Ectodermal cell (in vitro differentiated cells): ENCODE results near the gene WDR5.
"Not testable (repeated sequence)": the region's sequence is repeated elsewhere in the genome, so short reads cannot be mapped to it uniquely, and the experiment has no call there.

Experiments
- H3K27ac ChIP-seq: 2 replicates; pipeline ENCODE4 v1.7.0; 2013; ENCODE audit warnings: mild to moderate bottlenecking, low read depth, low read length; ENCODE audit not compliant: insufficient read depth, poor library complexity, severe bottlenecking
- H3K27me3 ChIP-seq: 2 replicates; pipeline ENCODE4 v1.7.0; 2013; ENCODE audit warnings: mild to moderate bottlenecking, low read length; ENCODE audit not compliant: insufficient read depth, control insufficient read depth, poor library complexity, severe bottlenecking
- H3K36me3 ChIP-seq: one replicate; pipeline ENCODE4 v1.7.0; 2013; ENCODE audit warnings: low read length; ENCODE audit not compliant: control insufficient read depth, insufficient read depth
- H3K4me1 ChIP-seq: one replicate; pipeline ENCODE4 v1.7.0; 2013; ENCODE audit warnings: low read length; ENCODE audit not compliant: control insufficient read depth, insufficient read depth
- H3K4me3 ChIP-seq: 2 replicates; pipeline ENCODE4 v1.7.0; 2013; ENCODE audit warnings: low read depth, low read length, control low read depth; ENCODE audit not compliant: insufficient read depth
- H3K9me3 ChIP-seq: 2 replicates; pipeline ENCODE4 v1.7.0; 2013; ENCODE audit warnings: mild to moderate bottlenecking, low read length, moderate library complexity; ENCODE audit not compliant: control insufficient read depth
- WGBS, 2 experiments: methylation state at CpG; one replicate each; pipeline ENCODE4 v1.1.7; 2013; ENCODE audit warnings: missing lambda C conversion rate in 2 of 2; 5-methylcytosine and 5-hydroxymethylcytosine counted together

WDR5 gene

GRCh38 chr9:134112561-134112960 lies 23.3 kb upstream of the WDR5 start:
- H3K4me3 ChIP-seq, result no peak overlapping the region
- H3K9me3 ChIP-seq, result no peaks in the 10 kb centered on the region
- 80 to 92% methylated on average over 6 of the region's 6 CpGs for WGBS, 2 experiments
- H3K27me3 ChIP-seq, result no peaks in the 10 kb centered on the region
- H3K27ac ChIP-seq, result no peak overlapping the region
- no peaks in the 10 kb centered on the region for H3K36me3 ChIP-seq
- no peaks in the 10 kb centered on the region for H3K4me1 ChIP-seq

DNA sequence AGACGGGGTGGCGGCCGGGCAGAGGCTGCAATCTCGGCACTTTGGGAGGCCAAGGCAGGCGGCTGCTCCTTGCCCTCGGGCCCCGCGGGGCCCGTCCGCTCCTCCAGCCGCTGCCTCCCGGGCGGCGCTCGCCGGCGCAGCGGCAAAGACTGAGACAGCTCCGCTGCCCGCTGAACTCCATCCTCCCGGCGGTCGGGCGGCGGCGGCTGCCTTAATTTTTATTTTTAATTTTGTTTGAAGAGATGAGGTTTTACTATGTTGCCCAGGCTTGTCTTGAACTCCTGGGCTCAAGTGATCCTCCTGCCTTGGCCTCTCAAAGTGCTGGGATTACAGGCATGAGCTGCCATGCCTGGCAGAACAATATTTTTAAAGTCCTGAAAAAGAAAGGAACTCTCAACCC lies 16.9 kb upstream of the WDR5 start:
- WGBS, 2 experiments, result 94 to 97% methylated on average over 21 to 22 of the region's 26 CpGs
- H3K27ac ChIP-seq, result not testable (repeated sequence)

GRCh38 chr9:134123764-134124128 lies 12.1 kb upstream of the WDR5 start:
- H3K27ac ChIP-seq, result no peak overlapping the region

More for the DNA sequence above, 16.9 kb upstream of the WDR5 start:
- H3K4me3 ChIP-seq, H3K4me1 ChIP-seq, H3K9me3 ChIP-seq, H3K36me3 ChIP-seq, H3K27me3 ChIP-seq: not testable (repeated sequence)

DNA sequence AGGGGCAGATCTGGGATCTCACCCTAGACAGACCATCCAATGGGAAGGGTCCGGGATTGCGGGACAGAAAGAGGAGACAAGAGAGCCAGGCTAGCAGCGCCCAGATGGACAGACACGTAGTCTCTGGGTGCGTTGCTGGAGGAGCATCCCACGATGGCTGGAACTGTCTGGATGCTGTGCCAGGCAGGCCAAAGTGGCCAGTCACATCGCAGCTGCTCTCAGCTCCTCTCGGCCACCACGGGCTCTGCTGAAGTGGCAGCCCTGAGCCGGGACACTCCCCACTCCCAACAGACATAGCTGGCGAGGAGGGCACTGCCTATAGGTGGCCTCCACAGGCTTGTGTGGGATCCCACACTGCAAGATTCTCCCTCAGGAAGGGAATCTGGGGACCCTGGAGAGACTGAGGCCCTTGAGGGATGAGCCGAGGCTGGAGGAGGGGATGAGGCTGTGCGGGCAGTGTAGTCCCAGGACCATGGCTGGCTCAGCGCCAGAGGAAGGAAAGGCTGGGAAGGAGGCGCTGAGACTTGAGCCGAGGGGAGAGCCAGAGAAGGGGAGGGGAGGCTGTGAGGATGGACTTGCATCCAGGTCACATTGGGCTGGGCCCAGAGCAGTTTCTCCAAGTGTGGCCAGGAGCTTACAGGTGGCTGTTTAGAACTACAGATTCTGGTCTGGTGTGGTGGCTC lies 10.3 kb upstream of the WDR5 start:
- Histone ChIP-seq H3K4me3 (no peak overlapping the region), H3K36me3 (no peaks in the 10 kb centered on the region), H3K9me3 (no peaks in the 10 kb centered on the region), H3K27ac (no peak overlapping the region), H3K27me3 (no peaks in the 10 kb centered on the region), H3K4me1 (peaks cover 8% of the 10 kb centered on the region)
- WGBS, 2 experiments, result 88 to 92% methylated on average over 16 of the region's 16 CpGs

More at GRCh38 chr9:134123764-134124128, 12.1 kb upstream of the WDR5 start:
- WGBS, 2 experiments, result 92% methylated on average over 9 to 10 of the region's 10 CpGs
- Histone ChIP-seq H3K36me3 (no peaks in the 10 kb centered on the region), H3K27me3 (no peaks in the 10 kb centered on the region), H3K9me3 (no peaks in the 10 kb centered on the region), H3K4me3 (no peak overlapping the region), H3K4me1 (no peaks in the 10 kb centered on the region)

DNA sequence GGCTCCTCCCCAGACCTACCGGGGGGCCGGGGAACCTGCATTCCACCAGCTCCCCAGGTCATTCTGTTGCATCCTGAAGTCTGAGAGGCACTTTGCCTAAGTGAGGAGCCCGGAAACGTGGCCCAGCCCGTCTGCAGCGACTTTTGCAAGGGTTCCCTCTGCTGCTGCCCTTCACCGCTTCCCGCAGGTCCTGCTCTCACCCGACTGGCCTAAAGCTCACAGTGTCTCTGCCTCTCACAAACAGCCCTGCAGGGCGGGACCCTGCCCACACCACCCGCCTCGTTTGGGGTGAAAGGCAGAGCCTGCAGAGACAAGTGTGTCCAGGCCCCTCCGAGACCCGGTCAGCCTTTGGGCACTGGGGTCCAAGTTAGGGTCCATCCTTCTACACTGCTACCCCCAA lies 9.5 kb upstream of the WDR5 start:
- Histone ChIP-seq H3K27me3 (no peaks in the 10 kb centered on the region), H3K36me3 (no peaks in the 10 kb centered on the region), H3K27ac (no peak overlapping the region), H3K9me3 (no peaks in the 10 kb centered on the region), H3K4me1 (peaks cover 14% of the 10 kb centered on the region), H3K4me3 (no peak overlapping the region)
- WGBS, 2 experiments, result 72 to 74% methylated on average over 14 of the region's 14 CpGs

GRCh38 chr9:134127065-134127580 lies 8.8 kb upstream of the WDR5 start:
- 92 to 93% methylated on average over 13 of the region's 13 CpGs for WGBS, 2 experiments
- no peaks in the 10 kb centered on the region for H3K9me3 ChIP-seq
- H3K36me3 ChIP-seq, result no peaks in the 10 kb centered on the region
- H3K4me1 ChIP-seq, result peaks cover 15% of the 10 kb centered on the region
- no peak overlapping the region for H3K4me3 ChIP-seq
- no peak overlapping the region for H3K27ac ChIP-seq
- H3K27me3 ChIP-seq, result no peaks in the 10 kb centered on the region

- no peaks in the 10 kb centered on the region for H3K9me3 ChIP-seq
- H3K4me3 ChIP-seq, result no peak overlapping the region
- WGBS, 2 experiments, result 86 to 90% methylated on average over 12 of the region's 12 CpGs
- H3K36me3 ChIP-seq, result no peaks in the 10 kb centered on the region
- no peak overlapping the region for H3K27ac ChIP-seq
- peaks cover 15% of the 10 kb centered on the region for H3K4me1 ChIP-seq
- no peaks in the 10 kb centered on the region for H3K27me3 ChIP-seq
Observed at GRCh38 chr9:134127616-134128015, 8.3 kb upstream of the WDR5 start.

GRCh38 chr9:134128727-134129679 lies 6.9 kb upstream of the WDR5 start:
- Histone ChIP-seq H3K27me3 (no peaks in the 10 kb centered on the region), H3K4me1 (peaks cover 18% of the 10 kb centered on the region), H3K36me3 (no peaks in the 10 kb centered on the region), H3K9me3 (no peaks in the 10 kb centered on the region), H3K27ac (peak overlapping the region; percentile 26), H3K4me3 (no peak overlapping the region)
- WGBS, 2 experiments, result 86 to 88% methylated on average over 38 of the region's 38 CpGs

- H3K27ac ChIP-seq, result peak overlapping the region; percentile 72
- no peaks in the 10 kb centered on the region for H3K27me3 ChIP-seq
- peaks cover 23% of the 10 kb centered on the region for H3K4me1 ChIP-seq
- no peaks in the 10 kb centered on the region for H3K36me3 ChIP-seq
- H3K4me3 ChIP-seq, result no peak overlapping the region
- WGBS, 2 experiments, result 59 to 61% methylated on average over 20 to 21 of the region's 23 CpGs
- no peaks in the 10 kb centered on the region for H3K9me3 ChIP-seq
Observed at GRCh38 chr9:134130503-134131375, 5.1 kb upstream of the WDR5 start.
